ENCODE measurements around the gene LRIF1.
"Not testable (repeated sequence)": the region's sequence is repeated elsewhere in the genome, so short reads cannot be mapped to it uniquely, and the experiment has no call there.

LRIF1 gene, protein sequence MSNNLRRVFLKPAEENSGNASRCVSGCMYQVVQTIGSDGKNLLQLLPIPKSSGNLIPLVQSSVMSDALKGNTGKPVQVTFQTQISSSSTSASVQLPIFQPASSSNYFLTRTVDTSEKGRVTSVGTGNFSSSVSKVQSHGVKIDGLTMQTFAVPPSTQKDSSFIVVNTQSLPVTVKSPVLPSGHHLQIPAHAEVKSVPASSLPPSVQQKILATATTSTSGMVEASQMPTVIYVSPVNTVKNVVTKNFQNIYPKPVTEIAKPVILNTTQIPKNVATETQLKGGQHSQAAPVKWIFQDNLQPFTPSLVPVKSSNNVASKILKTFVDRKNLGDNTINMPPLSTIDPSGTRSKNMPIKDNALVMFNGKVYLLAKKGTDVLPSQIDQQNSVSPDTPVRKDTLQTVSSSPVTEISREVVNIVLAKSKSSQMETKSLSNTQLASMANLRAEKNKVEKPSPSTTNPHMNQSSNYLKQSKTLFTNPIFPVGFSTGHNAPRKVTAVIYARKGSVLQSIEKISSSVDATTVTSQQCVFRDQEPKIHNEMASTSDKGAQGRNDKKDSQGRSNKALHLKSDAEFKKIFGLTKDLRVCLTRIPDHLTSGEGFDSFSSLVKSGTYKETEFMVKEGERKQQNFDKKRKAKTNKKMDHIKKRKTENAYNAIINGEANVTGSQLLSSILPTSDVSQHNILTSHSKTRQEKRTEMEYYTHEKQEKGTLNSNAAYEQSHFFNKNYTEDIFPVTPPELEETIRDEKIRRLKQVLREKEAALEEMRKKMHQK

DNA sequence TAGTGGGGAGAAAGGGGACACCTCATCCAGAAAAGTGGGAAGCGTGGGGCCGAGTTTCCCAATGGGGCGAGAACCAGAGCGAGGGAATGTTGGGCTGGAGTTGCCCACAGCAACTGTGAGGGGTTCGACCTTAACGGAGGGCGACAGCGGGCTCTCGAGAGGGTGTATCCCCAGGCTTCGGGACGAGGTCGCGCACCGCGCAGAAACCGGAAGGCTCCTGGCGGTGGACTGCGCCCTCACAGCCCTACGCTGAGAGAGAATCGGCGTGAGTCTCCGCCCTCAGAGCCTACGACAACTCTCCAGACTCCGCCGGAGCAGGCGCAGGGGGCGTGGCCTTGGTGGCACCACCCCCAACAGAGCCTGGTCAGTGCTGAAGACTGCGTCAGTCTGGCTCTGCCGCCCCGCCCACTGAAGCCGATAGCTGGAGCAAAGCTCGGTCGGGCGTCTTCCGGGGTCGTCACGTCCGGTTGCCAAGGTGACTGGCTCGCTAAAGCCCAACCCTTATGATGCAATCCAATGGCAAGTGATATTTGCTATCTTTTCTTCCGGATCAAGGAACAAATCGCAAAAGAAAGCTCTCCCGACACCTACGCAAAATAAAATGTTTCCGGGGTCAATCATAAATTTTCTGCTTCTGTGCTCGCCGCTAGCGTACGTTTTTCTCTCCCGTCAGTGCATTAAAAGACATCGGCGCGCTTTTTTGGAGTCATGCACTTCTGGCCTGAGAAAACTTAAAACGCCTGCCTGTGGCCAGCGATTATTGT is at the start of gene LRIF1:
LRIF1 (minus strand) TSS at position 232 of the 764 bp plus-strand sequence. CDS start 234 bp downstream, outside the sequence.
- peak; percentile 94 for DNase-seq

DNA sequence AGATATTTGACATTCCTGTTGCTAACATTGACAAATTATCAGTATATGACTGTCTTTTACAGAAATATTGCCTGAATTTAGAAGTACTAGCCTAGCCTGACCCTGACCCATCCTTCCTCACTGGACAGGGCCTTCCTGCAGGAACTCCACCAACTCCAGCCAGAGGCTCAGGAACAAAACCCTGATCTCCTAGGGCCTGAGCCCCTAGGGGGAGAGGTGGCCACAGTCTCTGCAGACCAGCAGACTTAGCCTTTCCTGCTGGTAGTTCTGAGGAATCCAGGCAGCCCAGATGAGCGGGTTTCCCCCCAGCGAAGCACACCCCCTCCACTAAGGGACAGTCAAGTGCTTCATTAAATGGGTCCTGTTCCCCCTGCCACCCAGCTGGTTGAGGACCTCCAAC is 44.3 kb upstream of the LRIF1 start:
- DNase-seq = no peak

DNA sequence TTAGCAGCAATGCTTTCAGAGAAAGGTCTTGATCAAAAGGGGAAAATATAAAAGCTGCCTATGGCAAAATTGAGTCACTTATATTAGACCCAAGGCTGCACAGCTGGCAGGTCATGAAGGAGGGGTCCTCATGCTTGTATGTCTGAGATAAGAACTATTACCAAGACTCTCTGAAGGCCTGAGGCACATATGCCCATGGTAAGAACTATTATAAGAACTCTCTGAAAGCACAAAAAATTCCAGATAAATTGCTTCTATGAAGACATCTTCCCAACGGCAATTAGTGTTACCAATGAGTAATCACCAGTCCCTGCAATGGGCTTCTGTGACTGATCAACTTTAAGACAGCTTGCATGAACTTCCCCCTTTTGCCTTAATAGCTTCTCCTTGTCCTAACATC is 42.8 kb upstream of the LRIF1 start:
- DNase-seq = no peak

DNA sequence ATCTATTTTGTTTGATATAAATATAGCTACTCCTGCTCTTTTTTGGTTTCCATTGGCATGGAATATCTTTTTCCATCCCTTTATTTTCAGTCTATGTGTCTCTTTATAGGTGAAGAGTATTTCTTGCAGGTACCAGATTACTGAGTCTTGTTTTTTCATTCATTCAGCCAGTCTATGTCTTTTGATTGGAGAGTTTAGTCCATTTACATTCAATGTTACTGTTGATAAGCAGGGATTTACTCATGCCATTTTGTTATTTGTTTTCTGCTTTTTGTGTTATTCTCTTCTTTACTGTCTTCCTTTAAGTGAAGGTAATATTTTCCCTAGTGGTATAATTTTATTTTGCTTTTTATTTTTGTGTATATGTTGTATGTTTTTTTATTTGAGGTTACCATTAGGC is 35.9 kb upstream of the LRIF1 start:
- not testable (repeated sequence) for DNase-seq

DNA sequence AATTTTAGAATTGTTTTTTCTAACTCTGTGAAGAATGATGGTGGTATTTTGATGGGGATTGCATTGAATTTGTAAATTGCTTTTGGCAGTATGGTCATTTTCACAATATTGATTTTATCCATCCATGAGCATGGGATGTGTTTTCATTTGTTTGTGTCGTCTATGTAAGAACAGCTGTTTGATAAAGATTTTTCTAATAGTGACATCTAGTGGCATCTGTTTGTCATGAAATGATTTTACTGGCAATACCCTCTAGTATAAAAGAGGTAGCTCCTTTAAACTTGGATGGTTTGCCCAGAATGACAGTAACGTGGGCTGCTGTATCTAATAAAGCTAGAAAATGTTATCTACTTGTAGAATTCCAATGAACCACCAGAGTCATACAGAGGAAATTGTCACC is 28.6 kb upstream of the LRIF1 start:
- peak; percentile 2 for DNase-seq

DNA sequence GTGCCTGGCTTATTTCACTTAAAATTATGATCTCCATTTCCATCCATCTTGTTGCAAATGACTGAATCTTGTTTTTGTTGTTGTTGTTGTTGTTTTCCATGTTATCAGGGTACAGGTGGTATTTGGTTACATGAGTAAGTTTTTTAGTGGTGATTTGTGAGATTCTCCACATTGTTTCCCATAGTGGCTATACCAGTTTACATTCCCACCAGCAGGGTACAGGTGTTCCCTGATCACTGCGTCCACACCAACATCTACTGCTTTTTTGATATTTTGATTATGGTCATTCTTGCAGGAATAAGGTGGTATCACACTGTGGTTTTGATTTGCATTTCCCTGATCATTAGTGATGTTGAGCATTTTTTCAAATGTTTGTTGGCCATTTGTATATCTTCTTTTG is 27.6 kb upstream of the LRIF1 start:
- DNase-seq = not testable (repeated sequence)

DNA sequence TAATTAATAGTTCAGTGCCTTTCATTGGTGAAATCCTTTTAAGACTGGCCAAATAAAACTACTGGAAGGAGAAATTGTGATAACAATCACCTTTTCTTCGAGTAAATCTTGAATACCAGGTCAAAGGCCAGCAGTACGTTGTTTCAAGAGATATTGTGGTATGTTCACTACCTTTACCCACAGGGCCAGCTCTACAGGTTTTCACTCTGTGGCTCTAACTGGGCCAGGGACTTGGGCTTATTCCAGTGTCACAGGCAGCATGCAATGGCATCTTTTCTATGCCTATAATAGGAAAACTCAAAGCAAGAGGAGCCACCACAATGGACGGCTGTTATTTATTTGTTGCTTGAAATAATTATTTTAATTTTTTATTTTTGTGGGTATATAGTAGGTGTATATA is 26.8 kb upstream of the LRIF1 start:
- DNase-seq = no peak

DNA sequence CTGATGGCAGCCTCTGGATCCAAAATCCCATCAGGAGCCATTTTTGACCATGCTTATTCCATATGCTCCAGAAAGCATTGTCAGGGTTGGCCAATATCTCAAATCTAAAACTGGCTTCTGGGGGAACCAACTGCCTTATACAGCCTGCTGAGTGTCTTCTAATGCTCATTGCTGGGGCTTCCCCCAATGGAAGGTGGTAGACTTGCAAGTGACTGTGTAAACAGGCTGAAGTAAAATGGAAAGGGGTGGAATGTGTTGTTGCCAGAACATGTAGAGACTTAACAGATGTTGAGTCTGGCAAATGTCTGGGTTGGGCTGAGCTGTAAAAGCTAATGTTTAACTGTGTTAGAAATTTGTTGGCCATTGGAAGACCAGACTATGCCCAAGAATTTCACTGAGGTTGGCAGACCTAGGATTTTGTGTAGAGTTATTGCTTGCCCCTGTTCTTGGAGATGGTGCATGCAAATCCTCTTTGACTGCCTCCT is 22.7 kb upstream of the LRIF1 start:
- DNase-seq = no peak

DNA sequence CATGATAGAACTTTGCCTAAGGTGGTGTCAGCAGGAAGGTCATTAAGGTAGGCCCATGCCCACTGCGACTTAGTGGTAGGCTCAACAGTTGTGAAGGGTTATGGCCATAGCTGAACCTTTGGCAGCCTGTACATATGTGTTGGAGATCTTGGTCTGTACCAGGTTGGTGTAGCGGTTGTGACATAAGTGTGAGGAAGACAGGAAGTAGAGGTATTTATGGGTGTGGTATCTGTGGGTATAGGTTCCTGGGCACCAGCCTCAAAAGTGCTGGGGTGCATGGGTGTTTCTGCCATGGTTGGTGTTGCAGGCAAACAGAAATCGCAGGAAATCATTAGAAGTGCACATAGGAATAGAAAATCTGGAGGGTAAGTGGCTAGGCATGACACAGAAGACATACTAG is 18.6 kb upstream of the LRIF1 start:
- DNase-seq = no peak

DNA sequence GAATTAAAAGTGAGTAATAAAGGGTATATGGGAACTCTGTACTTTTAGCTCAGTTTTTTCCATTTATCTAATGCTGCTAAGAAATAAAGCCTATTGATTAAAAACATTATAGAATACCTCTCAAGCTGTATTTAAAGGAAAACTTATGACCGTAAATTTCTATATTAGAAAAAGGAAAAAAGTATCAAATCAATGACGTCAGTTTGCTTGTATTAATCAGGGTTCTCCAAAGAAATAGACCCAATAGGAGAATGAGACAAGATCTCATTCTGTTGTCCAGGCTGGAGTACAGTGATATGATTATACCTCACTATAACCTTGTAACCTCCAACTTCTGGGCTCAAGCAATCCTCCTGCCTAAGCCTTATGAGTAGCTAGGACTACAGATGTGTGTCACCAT is 15.4 kb upstream of the LRIF1 start:
- no peak for DNase-seq

DNA sequence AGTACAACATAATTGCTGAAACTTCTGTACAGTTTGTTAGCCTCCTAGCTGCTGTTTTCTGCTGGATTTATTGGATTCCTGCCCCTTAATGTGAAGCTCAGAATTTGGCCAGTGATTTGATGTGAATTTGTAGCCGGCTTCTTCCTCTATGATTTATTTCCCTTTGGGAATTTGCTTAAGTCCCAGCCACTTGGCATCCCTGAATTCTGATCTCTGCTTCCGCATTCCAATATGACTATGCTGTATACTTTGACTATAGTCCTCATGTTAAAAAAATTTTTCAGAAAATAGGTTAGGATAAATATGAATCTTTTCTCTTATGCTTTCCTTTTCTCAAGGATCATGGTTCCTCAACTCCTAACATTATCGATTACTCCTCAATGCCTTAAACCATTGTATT is 12.4 kb upstream of the LRIF1 start:
- no peak for DNase-seq

DNA sequence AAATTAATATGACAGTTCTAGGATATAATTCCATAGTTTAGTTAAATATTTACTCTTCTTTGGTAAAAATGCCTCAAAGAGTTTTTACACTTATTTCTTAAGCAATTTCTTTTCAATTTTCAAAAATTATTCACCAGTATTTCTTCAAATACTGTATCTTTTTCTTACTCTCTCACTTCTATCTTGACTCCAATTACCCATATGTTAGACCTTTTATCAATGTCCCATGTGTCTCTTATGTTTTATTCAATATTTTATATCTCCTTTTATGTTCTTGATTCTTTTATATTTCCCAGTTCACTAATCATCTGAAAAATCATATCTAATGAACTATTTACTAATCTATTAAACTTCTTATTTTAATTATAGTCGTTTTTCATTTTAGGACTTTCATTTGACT is 11.5 kb upstream of the LRIF1 start:
- DNase-seq = no peak

DNA sequence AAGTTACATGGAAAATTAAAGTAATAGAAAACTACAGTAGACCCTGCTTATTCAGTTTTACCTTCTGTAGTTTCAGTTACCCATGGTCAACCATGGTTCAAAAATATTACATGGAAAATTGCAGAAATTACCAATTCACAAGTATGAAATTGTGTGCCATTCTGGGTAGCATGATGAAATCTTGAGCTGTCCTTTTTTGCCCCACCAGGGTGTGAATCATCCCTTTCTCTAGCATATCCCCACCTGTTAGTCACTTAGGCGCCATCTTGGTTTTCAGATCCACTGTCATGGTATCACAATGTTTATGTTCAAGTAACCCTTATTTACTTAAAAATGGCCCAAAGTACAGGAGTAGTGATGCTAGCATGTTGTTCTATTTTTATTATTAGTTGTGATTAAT is 3.5 kb upstream of the LRIF1 start:
- DNase-seq = no peak

DNA sequence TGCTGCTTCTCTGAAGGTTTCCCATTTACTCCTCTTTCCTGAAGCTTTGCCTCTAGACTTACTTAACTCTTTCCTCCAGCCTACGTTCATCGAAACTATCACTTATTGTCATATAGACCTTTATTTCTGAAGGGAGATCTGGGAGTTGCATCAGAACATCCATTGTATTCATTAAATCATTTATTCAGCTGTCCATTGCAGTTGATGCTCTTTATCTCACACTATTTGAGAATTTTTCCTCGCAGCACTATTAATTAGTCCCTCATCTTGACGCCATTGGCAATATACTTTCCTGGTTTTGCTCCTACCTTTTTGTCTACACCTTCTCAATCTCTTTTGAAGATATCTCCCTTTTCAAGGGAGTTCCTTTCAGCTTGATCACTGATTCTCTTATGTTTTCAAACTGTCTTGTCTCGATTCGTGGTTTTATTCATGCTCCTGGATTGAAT is 757 bp upstream of the LRIF1 start:
- DNase-seq = peak; percentile 20

DNA sequence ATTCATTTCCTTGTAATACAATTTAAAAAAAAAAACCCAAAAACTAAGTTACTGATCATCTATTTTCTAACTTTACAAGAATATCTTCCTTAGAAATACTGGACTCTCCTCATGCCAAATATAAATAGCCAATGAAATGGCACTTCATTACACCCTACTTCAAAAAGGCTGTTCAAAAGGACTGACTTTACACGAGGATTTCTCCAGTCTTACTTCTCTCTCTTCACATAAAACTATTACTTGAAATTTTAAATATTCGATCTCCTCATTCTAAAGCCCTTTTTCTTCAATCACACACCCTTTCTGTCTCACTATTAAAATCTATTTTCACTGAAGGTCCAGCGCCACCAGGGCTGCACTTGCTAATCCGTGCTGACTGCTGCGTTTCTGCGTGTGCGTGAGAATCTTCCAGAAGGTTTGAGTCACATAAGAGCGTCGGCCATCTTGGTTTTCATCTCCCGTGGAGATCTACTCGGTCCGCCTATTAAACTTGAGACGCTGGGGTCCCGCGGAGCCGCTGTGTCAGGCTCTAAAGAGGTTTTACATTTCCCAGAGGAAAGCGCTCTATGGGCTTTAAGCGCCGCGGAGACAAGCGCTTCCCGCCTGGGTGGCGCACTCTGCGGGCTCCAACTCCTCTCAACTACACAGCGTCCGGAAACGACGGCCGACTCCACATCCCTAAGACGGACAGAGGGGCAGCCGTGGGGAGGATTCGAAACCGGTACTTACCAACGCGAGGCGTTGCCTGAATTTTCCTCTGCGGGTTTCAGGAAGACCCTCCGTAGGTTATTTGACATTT is 631 bp downstream of the LRIF1 start:
- peak; percentile 58 for DNase-seq

DNA sequence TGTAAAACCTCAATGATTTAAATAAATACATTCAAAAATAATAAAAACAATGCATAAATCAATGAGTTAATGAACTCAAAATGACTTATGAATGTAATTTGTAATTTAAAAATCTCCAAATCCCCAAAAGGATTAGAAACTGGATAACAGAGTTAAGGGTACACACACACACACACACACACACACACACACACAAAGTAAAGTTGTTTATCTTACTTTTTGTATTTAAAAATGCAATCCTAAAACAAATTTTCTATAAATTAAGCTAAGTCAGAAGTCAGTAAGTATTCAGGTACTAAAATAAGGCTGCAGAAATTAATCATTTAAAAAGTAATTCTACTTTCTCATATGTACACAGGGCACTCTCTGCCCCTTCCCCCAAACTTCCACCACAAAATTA is 1.8 kb downstream of the LRIF1 start:
- DNase-seq = no peak

DNA sequence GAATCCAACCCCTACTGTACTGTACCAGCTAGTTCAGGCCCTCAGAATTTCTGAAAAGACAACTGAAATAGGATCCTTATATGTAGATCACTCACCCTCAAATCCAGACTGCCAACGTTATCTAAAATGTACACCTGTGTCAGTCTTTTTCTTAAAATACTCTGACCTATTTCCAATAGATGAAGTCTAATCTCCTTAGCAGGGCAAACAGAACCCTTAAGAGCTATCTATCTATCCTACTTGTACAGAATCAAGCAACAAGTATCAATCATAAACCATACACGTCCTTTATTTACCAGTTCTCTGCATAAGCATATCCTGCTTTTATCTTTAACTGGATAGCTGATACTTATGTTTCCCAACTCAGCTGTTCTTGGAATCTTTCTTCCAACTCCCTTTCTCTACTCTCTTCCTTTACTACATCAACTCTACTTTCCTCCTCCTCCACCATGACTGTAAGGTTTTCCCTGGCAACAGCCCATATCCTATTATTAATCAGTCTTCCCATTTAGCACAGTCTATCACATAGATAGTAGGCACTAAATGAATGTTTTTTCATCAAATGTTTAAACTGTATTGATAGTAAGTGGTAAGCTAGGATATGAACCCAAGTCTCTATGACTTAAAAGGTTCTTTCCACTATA is 2.8 kb downstream of the LRIF1 start:
- no peak for DNase-seq

DNA sequence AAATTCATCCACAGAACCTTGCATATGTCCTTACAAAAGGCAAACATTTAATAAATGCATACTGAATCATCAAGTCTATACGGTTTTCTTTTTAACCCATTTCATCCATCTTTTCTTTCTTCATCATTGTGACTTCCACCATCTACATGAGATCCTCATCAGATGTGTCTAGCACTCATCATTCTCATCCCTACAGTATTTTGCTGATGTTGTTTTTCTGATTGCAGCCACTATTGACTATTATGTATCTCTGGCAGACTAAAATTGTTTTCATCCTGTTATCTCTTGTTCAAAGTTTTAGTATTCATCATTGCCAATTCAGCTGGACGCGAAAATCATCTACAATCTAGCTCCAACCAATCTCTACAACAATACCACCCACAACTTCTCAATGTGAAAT is 5.9 kb downstream of the LRIF1 start:
- no peak for DNase-seq

DNA sequence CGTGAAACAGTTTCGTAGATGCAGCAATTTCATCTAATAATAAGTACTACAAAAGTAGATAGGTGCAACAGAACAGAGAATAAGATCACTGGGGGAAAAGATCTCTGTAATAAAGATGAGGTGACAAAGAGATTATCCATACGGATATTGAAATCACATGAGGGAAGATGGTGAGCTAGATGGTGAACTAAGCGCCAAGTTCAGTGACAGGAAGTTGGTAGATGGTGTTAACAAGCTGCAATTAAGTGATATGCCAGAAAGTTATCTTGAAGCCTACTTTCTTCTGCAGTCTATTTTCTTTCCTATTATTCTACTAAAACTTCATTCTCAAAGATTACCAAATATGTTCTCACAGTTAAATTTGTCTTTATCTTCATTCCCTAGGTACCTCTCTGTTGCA is 7.1 kb downstream of the LRIF1 start:
- no peak for DNase-seq

DNA sequence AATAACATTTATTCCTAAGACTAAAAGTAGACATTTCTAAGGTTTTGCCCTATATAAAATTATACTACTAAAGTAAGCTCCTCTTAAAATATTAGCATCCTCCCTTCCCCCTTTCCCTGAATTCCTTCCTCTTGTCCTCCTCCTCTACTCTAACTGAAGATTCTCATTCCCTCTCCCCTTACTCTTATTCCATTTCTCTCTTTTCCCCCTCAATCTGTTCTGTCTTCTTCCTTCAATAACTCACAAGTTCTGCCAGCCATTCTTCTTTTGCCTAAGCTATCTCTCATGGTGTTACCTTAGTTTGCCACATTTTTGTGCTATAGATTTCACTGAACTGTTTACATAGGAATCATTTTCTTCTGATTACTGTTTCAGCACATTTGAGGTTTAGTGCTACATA is 10.7 kb downstream of the LRIF1 start:
- no peak for DNase-seq

DNA sequence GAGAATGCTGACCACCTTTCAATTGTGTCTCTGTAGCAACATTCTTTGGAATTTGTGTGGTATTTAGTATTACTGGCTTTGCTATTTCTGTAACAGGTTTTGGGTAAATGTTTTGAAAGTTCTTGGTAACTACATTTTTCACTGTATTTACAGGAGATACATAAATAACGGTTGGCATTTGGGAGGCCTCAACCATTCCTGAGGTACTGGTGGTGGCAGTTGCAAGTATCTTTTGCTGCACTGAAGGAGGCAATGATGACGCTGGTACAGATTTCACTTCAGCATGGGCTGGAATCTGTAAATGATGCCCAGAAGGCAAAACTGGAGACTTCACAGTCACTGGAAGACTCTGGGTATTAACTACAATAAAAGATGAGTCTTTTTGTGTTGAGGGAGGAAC is 11.7 kb downstream of the LRIF1 start:
- DNase-seq = no peak

DNA sequence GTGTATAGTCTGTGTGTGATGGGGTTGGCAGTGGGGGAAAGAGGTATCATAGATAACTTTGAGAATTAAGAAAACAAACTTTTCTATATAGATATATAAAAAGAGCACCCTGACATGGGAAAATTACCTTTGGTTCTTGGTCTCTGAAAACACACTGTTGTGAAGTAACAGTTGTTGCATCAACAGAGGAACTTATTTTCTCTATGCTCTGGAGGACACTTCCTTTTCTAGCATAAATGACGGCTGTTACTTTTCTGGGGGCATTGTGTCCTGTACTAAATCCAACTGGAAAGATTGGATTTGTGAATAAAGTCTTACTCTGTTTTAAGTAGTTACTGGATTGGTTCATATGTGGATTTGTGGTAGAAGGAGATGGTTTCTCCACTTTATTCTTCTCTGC is 12.6 kb downstream of the LRIF1 start:
- DNase-seq = no peak
